T-helper 2 cell (primary cell): ENCODE results near the gene KHNYN.
"Not testable (repeated sequence)": the region's sequence is repeated elsewhere in the genome, so short reads cannot be mapped to it uniquely, and the experiment has no call there.

Experiments used
- DNase-seq, 5 experiments: peaks; one replicate each; pipeline versions ENCODE4 v3.0.0 to v3.0.0-alpha.2; 2012 to 2022
- total RNA-seq, 2 donors: gene quantifications; one replicate each; lab custom pipeline; 2026; lab: John Stamatoyannopoulos, UW

KHNYN gene
- 253 to 296 reads per million in 2 donors for total RNA-seq

DNA sequence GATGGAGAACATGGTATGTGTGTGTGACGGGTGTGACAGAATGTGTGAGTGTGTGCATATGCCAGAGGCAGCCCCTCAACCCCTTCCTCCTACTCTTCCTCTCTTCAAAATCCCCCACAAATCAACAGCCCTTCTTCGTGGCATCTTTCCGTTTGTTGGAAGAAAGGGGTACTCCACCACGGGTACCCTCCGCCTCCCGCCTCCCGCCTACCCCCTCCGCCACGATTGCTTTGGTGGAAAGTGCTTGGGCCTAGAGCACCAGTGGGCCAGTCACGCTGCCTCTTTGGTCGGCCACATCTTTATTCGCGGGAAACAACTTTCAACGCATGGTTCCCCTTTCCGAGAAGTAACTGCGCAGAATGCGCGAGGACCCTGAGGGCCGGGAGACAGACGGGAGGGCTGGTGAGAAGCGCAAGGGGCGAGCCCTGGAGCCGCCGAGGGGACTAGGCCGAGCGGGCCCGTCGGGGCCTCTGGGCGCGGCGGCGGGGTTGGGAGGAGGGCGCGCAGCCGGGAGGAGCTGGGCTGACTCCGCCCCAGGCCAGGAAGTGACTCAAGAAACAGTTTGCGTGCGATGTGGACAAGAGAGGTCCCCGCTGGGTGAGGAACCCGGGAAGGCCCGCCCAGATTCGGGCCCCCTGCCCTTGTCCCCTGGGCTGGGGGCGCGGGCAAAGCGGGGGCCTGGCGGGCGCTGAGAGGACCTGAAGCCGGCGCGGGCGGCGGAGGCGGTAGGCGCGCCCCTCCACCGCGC, at the start of gene KHNYN, which contains the start of gene CBLN3:
TSS of gene KHNYN (plus strand) at position 560 of the 748 bp plus-strand sequence. CDS start 777 bp downstream, outside the sequence.
TSS of gene CBLN3 (minus strand) at position 274 of the 748 bp plus-strand sequence. CDS start 614 bp downstream, outside the sequence.
- DNase-seq: peak; percentile 74 to 96 (median 82)

DNA sequence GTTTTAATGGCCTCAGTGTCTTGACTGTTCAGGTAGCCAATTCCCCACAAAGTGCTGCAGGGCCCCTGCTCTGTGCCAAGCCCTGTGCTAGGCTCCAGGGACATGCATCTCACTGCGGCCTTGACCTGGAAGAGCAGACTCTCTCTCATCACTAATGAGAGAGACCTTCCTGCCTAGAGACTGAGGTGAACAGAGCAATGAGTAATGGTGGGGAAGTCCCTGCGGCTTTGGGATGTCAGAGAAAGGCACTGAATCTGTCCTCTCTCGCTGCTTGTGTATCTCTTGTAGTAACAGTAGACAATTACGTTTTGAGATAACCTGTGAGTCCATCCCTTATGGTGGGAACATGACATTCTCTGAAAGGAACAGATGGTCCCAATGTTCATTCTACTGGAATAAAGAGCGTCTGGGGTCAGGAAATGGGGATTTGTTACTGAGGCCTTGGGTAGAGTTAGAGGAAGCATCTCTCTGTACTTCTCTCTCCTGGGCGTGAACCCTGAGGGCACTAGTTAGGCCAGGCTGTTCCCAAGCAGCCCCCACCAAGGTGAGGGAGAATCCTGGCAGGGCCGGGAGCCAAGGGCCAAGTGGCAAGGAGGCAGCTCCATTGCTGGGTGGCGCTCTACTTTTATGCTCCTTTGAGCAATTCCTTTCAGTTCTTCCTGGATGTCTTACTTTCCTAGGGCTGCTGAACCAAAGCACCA, 48.2 kb upstream of the KHNYN start:
- no peak for DNase-seq

DNA sequence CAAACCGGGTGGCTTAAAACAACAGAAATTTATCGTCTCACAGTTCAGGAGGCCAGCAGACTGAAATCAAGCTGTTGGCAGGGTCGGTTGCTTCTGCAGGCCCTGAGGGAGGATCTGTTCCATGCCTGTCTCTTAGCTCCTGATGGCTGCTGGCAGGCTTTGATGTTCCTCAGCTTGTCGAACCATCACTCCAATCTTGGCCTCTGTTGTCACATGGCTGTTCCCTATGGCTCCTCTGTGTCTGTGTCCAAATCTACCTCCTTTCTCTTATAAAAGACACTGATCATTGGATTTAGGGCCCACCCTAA, 47.7 kb upstream of the KHNYN start:
- no peak for DNase-seq

DNA sequence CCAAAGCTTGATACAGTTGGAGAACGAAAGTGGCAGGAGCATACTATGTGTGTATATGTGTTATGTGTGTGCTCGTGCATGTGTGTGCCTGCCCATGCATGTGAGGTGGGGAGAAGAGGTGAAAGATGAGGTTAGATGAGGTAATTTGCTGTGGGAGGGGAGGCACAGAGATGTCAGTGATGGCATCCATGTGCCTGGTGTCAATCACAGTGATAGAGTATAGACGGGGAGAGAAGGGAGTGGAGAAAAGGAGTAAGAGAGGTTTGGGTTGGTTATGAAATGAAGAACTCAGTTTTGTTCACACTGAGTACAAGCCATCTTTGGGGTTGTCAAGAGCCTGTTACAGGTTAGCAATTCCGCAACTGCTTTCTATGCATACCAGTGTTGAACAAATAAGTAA, 45.6 kb upstream of the KHNYN start:
- DNase-seq: no peak

DNA sequence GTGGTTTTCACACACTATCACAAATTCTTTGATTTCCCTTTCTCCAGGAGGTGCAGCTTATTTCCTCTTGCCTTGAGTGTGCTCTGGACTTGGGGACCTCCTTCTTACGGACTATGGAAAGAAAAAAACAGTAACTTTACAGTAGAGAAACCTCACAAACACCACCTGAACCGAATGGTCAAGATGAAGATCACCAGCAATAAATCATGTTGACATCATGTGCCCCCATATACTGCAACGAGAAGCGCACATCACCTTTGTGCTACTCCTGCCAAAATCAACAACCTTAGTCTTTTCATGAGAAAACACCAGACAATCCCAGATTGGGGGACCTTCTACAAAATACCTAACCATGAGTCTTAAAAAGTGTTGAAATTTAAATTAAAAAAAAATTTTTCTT, 44.2 kb upstream of the KHNYN start:
- DNase-seq: no peak

DNA sequence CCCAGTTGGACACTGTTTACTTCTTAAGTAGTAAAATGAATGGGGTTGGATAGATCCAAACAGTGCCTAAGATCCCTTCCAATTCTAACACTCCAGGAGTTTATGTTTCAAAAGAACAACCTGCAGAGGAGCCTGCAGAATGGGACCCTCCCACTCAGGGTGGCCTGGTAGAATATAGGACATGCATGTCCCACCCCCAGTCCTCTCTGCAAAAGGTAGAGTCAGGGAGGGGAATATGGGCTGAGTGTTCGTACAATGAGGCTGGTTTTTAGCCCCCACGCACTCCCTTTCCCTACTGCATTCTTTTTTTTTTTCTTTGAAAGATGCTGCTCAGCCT, 42.8 kb upstream of the KHNYN start:
- DNase-seq: no peak

DNA sequence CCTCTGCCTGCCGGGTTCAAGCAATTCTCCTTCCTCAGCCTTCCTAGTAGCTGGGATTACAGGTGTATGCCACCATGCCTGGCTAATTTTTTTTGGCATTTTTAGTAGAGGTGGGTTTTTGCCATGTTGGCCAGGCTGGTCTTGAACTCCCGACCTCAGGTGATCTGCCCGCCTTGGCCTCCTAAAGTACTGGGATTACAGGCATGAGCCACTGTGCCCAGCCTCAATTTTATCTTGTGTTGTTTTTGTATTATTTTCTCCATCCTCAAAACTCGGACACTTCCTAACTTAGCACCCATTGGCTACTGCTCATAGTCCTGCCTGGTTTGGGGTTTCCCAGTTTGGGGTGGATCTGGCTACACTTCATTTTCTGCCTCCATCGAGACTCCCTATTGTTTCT, 42.2 kb upstream of the KHNYN start:
- DNase-seq: not testable (repeated sequence)

DNA sequence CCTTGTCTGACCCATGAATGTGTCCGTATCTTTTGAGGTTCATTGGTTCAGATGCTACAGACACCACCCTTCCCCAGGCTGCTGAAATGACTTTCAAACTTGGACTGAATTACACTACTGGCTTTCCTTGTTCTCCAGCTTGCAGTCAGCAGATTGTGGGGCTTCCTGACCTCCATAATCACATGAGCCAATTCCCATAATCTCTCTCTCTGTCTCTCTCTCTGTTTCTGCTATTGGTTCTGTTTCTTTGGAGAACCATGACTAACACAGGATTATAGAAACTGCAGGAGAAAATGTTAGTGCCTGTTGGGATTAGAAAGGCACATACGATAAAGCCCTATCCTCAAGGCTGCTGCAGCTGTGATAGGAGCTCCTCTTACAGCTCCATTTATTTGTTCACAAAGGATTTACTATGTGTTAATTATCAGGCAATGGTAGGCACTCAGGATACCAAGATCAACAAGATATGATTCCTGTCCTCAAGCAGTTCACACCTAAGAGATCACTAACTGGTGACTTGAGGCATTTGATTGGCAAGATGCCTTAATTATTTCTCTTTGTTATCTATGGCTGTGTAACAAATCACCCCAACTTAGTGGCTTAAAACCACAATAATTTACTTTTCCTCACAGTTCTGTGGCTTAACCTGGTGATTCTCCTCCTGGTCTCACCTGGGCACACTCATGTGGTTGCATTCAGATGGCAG, 41.1 kb upstream of the KHNYN start:
- no peak for DNase-seq

DNA sequence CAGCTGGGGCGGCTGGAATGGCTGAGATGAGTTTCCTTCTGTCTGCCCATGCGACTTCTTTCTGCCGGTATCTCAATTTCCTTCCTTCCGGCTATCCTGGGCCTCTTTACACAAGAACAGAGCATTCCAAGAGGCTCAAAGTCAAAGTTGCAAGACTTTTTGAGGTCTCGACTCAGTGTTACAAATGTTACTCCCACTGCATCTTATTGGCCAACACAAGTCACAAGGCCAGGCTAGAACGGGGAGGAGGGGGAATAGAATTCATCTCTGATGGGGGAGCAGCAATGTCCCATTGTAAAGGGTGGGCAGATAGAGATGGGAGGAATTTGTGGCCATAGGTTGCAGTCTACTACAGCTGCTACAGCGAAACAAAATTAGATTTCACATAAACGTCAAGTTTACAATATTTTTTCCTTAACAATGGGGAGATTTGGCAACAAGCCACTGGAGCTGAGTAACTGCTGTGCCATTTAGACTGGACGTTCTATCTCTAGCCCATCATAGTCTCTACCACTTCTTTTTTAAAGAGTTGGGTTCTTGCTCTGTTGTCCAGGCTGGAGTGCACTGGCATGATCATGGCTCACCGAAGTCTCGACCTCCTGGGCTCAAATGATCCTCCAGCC, 40.4 kb upstream of the KHNYN start:
- DNase-seq: no peak

DNA sequence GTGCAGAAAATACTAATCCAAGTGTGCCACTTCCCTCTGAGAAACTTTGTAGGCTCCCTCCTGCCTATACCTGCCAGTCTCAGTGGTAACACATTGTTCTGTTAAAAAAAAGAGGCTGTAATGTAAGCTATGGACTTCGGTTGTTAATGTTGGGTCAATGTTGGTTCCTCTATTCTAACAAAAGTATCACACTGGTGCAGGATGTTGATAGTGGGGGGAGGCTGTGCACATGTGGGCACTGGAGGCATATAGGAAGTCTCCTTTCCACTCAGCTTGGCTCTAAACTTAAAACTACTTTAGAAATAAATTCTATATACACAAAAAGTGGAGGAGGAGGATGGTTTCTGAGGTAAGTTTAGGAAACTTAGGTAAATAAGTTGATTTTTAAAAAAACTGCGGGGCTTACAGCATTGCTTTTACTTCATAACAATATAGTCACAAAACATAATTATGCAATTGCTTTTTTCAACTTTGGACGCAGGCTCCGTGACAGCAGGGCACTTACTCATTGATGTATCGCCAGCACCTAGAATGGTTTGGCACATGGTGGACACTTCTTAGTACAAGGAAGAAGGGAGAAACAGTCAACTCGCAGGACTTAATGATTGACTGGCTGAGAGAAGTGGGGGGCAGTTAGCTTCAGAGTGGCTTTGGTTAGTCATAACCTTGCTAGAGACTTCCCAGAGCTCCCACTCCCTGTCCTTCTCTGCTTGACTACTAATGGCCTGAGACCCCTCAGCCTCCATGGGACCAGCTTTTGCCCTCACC, 38.9 kb upstream of the KHNYN start:
- no peak for DNase-seq

DNA sequence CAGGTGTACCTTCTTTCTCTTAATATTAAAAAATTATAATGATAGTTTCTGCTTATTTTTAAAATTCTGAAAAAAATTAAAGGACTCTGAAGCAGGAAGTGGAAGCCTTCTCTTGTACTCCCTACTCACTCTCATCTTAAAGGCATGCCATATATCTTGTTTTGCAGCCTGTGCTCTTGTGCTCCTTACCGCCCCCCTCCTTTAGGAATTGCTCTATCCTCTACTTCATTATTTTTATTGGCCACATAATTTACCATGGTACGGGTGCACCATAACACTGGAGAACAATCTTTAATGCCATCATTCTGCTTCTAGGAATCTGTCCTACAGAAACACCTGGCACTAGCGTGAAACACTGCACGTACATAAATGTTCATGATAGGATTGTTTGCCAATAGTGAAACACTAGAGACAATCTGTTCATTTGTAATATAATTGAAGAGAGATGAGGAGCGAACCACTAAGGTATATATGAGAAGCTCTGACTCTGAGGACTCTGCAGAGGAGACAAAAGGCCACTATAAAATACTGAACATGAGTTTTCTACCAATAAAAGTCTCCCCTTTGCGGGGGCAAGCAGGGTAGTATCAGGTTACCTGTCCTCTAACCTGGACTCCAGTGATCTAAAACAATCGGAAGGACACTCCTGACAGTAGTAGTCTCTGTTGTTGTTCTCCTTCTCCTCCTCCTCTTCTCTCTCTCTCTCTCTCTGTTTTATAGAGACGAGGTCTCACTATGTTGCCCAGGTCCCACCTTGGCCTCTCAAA, 37.2 kb upstream of the KHNYN start:
- no peak for DNase-seq

DNA sequence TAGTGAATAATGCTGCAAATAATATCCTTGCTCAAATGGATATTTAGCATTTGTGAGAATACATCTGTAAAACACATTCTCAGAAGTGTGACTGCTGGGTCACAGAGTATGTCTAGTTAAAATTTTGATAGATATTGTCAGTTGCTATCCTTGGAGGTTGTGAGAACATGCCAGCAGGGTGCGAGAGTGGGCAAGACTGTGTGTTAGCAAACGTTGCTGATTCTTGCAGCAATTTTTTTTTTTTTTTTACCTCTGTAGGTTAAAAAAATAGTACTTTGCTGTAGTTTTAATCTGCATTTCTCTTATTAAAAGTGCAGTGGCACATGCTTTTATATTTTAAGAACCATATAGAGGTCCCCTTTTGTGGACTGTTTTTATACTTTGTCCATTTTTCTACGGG, 35.5 kb upstream of the KHNYN start:
- peak in 1 of 5 experiments; percentile 21 for DNase-seq

DNA sequence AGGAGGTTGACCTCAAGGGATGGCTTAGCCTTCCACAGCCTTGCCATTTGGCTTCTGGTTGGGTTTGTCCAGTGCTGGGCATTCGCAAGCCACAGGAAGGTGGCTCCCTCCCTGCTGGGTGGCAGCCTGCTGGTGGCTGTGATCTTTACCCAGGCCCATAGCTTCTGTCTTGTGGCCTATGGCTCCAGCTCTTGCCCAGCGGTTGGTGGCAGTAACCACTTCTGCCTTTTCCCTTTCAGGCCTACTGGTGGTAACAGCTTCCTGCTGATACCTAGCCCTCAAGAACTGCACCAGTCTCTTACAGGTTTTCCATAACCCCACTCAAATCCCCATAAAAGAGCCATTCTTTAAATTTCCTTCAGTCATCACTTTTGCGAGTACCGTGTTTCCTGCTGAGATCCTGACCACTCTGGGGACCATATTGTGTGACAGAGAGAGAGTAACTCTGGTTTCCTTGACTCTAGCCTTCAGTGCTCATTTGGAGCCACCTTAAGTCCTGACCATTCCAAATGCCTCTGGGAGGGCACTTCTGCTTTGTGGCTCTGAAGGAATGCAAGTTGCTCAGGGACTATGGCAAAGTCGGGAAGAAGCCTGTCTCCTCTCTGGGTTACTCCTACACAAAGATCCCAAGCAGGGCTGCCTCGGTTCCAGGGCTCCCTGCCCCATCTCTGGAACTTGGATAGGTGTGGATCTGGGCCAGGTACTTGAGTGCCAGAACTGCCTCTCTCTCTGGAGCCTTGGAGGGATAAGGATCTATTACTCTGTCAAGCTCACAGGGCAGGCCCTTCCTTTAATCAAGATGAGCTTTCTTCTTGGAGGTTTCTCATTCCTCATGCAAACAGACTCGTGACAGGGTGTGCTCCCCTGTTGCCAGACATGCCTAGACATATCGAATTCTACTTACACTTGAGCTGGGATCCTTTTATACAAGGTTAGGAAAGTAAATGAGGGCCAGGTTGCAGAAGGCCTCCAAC, 33.9 kb upstream of the KHNYN start:
- DNase-seq: no peak

DNA sequence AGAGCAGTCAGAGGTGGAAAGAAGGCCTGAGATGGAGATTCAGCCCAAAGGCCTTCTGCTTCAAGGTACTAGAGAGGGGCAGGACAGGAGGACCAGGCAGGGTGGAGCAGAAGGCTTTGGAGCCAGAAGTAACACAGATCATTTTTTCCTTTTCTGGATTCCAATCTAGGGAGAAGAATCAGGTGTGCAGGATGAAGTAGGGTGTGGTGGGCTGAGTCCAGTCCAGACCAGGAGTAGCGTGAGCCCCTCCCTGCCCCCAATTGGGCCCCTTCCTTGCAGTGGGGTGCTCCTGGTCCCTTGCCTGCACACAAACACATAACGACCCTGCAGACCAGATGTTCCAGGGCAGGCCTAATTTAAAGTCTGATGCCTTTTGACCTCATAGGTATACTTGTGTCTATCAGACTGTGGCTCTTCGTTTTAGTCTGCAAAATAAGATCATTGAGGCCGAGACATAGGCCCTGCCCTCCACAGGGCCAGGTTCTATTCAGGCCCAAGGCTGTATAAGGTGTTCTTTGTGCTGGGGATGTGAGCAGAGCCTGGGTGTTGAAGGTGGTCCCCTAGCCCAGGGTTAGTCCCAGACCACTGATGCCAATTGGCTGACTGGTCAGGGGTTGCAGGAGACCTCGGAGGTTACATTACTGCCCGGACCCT, 32.0 kb upstream of the KHNYN start:
- no peak for DNase-seq

DNA sequence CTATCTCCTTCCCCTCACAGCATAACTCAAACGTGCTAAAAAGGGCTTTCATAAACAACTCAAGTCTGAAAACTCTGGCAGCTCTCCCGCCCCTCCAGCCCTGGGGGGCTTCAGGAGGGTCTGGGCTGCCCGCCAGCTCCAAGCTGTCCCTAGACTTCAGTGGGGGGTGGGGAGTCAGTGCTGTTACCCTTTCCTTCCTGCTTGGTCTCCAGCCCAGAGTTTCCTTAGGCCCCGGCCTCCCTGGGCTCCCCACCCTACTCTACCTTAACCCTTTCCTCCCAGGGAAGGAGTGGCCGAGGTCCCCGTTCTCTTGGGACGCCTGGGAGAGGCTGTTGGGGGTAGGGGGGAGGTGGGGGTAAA, 31.5 kb upstream of the KHNYN start:
- no peak for DNase-seq

DNA sequence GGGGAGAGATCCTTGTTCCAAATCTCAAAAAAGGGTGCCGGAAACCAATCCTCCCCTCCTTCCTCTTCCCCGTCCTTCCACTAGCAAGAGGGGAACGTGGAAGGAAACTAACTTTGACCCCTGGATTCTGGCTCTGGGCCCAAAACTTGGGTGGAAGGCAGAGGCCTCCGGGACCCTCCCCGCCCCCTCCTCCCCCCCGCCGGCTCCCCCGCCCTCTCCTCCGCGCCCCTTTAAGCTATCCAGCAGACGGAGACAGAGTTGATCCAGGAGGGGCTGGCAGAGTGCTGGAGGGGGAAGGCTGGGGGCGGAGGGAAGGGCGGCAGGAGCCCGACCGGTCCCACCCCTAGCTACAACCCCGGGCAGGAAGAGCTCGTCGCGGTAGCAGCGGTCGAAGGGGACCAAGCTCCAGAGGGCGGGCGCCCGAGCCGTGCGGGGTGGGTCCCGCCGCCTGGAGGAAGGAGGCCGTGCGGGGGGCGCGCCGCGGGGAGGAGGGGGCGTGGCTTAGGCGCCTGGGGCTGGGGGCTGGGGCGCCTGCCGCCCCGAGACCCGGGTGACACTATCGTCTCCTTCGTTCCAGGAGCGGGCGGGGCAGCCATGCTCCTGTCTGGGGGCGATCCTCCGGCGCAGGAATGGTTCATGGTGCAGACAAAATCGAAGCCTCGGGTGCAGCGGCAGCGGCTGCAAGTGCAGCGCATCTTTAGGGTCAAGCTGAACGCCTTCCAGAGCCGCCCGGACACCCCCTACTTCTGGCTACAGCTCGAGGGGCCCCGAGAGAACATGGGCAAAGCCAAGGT, 30.9 kb upstream of the KHNYN start, which contains the start of gene NYNRIN:
TSS of gene NYNRIN (plus strand) at position 351 of the 794 bp plus-strand sequence. CDS start at position 595, 244 bp downstream.
- peak in 3 of 5 experiments; percentile 5 to 34 (median 10) for DNase-seq

DNA sequence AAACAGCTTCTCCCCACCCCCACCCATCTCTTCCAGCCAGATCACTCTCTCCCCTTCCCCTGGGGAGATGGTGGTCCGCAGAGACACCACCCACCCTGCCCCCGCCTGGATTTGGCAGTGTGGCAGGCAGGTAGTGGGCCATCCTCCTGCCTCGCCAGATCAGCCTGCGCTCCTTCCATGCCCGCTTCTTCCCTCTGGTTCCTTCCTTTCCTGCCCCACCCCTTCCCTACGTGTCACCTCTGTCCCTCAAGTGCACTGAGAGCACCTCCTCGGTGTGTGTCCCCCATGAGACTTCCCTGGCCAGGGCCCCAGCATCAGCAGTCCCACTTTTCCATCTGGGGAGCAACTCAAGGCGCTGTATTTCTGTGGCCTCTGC, 30.3 kb upstream of the KHNYN start:
- DNase-seq: no peak

DNA sequence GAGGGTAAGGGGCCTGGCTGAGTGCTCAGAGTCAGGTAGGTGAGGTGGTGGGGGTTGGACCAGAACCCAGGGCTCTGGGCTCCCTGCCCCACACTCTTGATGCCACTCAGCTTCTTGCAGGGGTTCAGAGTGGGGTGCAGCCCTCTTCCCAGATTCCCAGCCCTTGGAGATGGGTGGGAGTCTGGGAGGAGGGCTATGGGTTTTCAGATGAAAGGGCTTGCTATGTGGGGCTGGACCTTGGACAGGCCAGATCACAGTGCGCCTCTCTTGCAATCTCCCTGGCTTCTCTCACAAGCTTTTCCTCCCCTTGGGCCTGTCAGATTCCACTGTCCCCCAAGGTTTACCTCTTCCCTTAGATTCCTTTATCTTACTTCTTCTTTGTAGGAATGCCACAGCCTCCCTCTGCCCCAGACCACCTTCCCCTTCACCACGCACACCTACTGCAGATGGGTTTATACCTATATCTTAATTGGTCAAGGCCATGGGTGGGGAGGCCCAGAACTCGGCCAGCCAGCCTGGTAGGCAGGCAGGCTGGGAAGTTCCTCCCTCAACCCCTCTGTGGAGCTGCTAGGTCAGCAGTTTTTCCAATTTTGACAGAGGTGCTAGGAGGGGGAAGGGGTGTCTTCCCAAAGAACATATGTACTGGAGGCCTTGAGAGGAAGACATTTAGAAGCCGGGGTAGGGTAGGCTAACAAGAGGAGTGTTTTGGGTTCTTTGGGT, 29.6 kb upstream of the KHNYN start:
- no peak for DNase-seq
